HepG2 (cell line): Measurements from ENCODE around the gene HMCN2. TPM values are rescaled to one million over a fixed set of nuclear protein-coding genes. Genes with fewer than 3 reads are reported as not detected.
A peak's percentile ranks its signal among the peaks of the same experiment; 100 is the strongest.

Source experiments
- ATAC-seq: fragments of 200-7000 bp; cut with Tn5 transposase; 3 replicates; pipeline ENCODE4 v1.9.1; 2020; ENCODE audit warnings: mild to moderate bottlenecking, moderate library complexity
- BruUV-seq: library from RNA; stranded (reverse); fragments of 400-500 nt; replicated peaks from 2 replicates; lab custom pipeline; 2021; lab: Mats Ljungman, UMichigan
- CTCF ChIA-PET: fragments of 300-600 bp; formaldehyde crosslinking; extraction: SDS; loops from one replicate; lab custom pipeline; 2021; ENCODE audit warnings: low total read pairs, inconsistent platforms, low intra/inter-chr PET ratio; lab: Yijun Ruan, JAX
- POLR2A ChIA-PET: fragments of 350-600 bp; sonication (Branson Sonifier 250); formaldehyde crosslinking; loops from one replicate; lab custom pipeline; 2020; ENCODE audit warnings: antibody characterized with exemption, inconsistent platforms; lab: Yijun Ruan, JAX
- DNase-seq: peaks from one replicate; pipeline ENCODE4 v3.0.0-alpha.2; 2015; ENCODE audit warnings: low spot score
- FAIRE-seq: peaks from 3 replicates; lab custom pipeline; 2011; peaks lifted over from hg19 to GRCh38; lab: Jason Lieb, UNC
- H2AFZ ChIP-seq: one replicate; pipeline ENCODE4 v1.6.1; 2011; ENCODE audit warnings: low read length, inconsistent platforms
- H3K27ac ChIP-seq: fragments of 300-600 bp; 3 replicates; pipeline ENCODE4 v1.8.0; 2011; ENCODE audit warnings: mixed run types, mild to moderate bottlenecking, mixed read lengths, low read length, inconsistent platforms; ENCODE audit not compliant: insufficient read depth; ENCODE audit errors: extremely low read length
- H3K27me3 ChIP-seq, 2 experiments: fragments of 200-600 bp in 1 of 2; 2 replicates in 1 of 2; 3 replicates in 1 of 2; pipeline versions ENCODE4 v1.6.0 to v1.8.0; 2011; ENCODE audit warnings: low read length in 2 of 2, mild to moderate bottlenecking in 2 of 2, moderate library complexity in 2 of 2, inconsistent platforms in 1 of 2; ENCODE audit not compliant: insufficient read depth in 2 of 2, control insufficient read depth in 1 of 2
- H3K36me3 ChIP-seq, 2 experiments: fragments of 200-600 bp in 1 of 2; replicated peaks in 1 of 2; 2 replicates in 1 of 2; 3 replicates in 1 of 2; pipeline versions ENCODE4 v1.5.1 to v1.8.0; 2011; ENCODE audit warnings: low read length in 2 of 2, inconsistent platforms in 1 of 2; ENCODE audit not compliant: insufficient read depth in 2 of 2, control insufficient read depth in 1 of 2
- H3K4me1 ChIP-seq: 2 replicates; pipeline ENCODE4 v1.5.1; 2012; ENCODE audit warnings: low read length, inconsistent platforms; ENCODE audit not compliant: insufficient read depth
- H3K4me2 ChIP-seq: 2 replicates; pipeline ENCODE4 v1.6.0; 2011; ENCODE audit warnings: low read depth, low read length, inconsistent platforms
- H3K4me3 ChIP-seq, 3 experiments: fragments of 200-600 bp in 1 of 3; sonication (generic), shearing (Covaris generic) in 1 of 3; replicated peaks in 1 of 3; 2 replicates each; pipeline ENCODE4 v1.5.1; 2011 to 2016; ENCODE audit warnings: low read length in 3 of 3, inconsistent platforms in 2 of 3, low read depth in 2 of 3, mild to moderate bottlenecking in 2 of 3, control low read depth in 1 of 3, mixed read lengths in 1 of 3; ENCODE audit not compliant: insufficient read depth in 1 of 3
- H3K79me2 ChIP-seq: one replicate; pipeline ENCODE4 v1.6.1; 2011; ENCODE audit warnings: low read length, inconsistent platforms; ENCODE audit not compliant: insufficient read depth
- H3K9ac ChIP-seq: 2 replicates; pipeline ENCODE4 v1.6.0; 2011; ENCODE audit warnings: mild to moderate bottlenecking, low read depth, low read length, inconsistent platforms; ENCODE audit not compliant: insufficient read depth
- H3K9me3 ChIP-seq: 2 replicates; pipeline ENCODE4 v1.5.1; 2012; ENCODE audit warnings: mild to moderate bottlenecking, low read length
- H4K20me1 ChIP-seq: 2 replicates; pipeline ENCODE4 v1.6.0; 2011; ENCODE audit warnings: inconsistent platforms, mild to moderate bottlenecking, low read length, moderate library complexity; ENCODE audit not compliant: insufficient read depth
- DPF2 ChIP-seq: sonication (generic); formaldehyde crosslinking; IDR thresholded peaks from 2 replicates; pipeline ENCODE4 v1.4.0; 2020; ENCODE audit warnings: mild to moderate bottlenecking, low read depth, missing genetic modification reagents, borderline replicate concordance
- HOXA5 ChIP-seq: sonication (generic); formaldehyde crosslinking; IDR thresholded peaks from 2 replicates; pipeline ENCODE4 v1.4.0; 2020; ENCODE audit warnings: missing genetic modification reagents
- PBX2 ChIP-seq: IDR thresholded peaks from 2 replicates; pipeline ENCODE4 v1.6.1; 2016; ENCODE audit warnings: control low read depth
- SIX1 ChIP-seq: sonication (generic); formaldehyde crosslinking; IDR thresholded peaks from 2 replicates; pipeline ENCODE4 v1.4.0; 2020; ENCODE audit warnings: missing genetic modification reagents, borderline replicate concordance
- TEAD3 ChIP-seq: optimal IDR thresholded peaks from 2 replicates; pipeline ENCODE3; 2016; ENCODE audit warnings: borderline replicate concordance
- ZBTB25 ChIP-seq: IDR thresholded peaks from 2 replicates; pipeline ENCODE4 v1.6.1; 2018; ENCODE audit warnings: missing genetic modification reagents
- ZBTB38 ChIP-seq: sonication (generic); formaldehyde crosslinking; IDR thresholded peaks from 2 replicates; pipeline ENCODE4 v1.5.1; 2020; ENCODE audit warnings: mild to moderate bottlenecking, missing genetic modification reagents
- ZNF407 ChIP-seq: sonication (generic); formaldehyde crosslinking; IDR thresholded peaks from one replicate; pipeline ENCODE4 v1.5.1; 2020; ENCODE audit warnings: mild to moderate bottlenecking, missing genetic modification reagents; ENCODE audit errors: not compliant biosample characterization
- ZNF704 ChIP-seq: sonication (generic); formaldehyde crosslinking; IDR thresholded peaks from 2 replicates; pipeline ENCODE4 v1.8.1; 2023; ENCODE audit warnings: mild to moderate bottlenecking, inconsistent platforms, moderate library complexity, missing genetic modification reagents, borderline replicate concordance
- ZNF770 ChIP-seq: sonication (generic); formaldehyde crosslinking; IDR thresholded peaks from 2 replicates; pipeline ENCODE4 v1.5.0; 2020; ENCODE audit warnings: mild to moderate bottlenecking, missing genetic modification reagents
- ZNF792 ChIP-seq: IDR thresholded peaks from 2 replicates; pipeline ENCODE4 v1.6.1; 2016
- WGBS: methylation state at CpG from one replicate; pipeline ENCODE4 v1.1.6; 2017; ENCODE audit warnings: low lambda C conversion rate; 5-methylcytosine and 5-hydroxymethylcytosine counted together
- in situ Hi-C: cut with HindIII; loops from 2 replicates; pipeline ENCODE4 v1.10.0; 2017; ENCODE audit warnings: low pct_unique_long_range_greater_than_20kb; ENCODE audit not compliant: extremely low pct_ligation_motif_present
- intact Hi-C: fragments of 100-400 bp; cut with micrococcal nuclease; formaldehyde crosslinking; loops from one replicate; pipeline ENCODE4 v1.10.0; 2022; ENCODE audit not compliant: unreplicated experiment
- polyA plus RNA-seq, 8 experiments: library from polyadenylated mRNA; depleted of rRNA in 3 of 8; stranded (reverse) in 7 of 8; unstranded in 1 of 8; fragments of >200 nt; fragmentation: Illumina TruSeq in 4 of 8; extraction: Trizol in 4 of 8; gene quantifications; 2 replicates each; pipeline versions ENCODE4 v1.2.1 to v1.2.3, GENCODE V29; 2011 to 2016; ENCODE audit warnings: low read depth in 4 of 8, missing spikeins in 1 of 8, mixed read lengths in 1 of 8; ENCODE audit not compliant: insufficient read depth in 1 of 8
- total RNA-seq, 5 experiments: library from RNA; depleted of rRNA; stranded (reverse); fragments of >200 nt; fragmentation: Illumina TruSeq; extraction: Trizol; gene quantifications; 2 replicates each; pipeline ENCODE4 v1.2.3, GENCODE V29; 2016; ENCODE audit warnings: low read depth in 1 of 5

HMCN2 gene
- total and polyA plus RNA-seq, 2 of the 13 experiments (the other 11 are each of a cell fraction or from before 2014, with no cell fraction given): 0.09 TPM; not detected in 1

GRCh38 chr9:130480673-130481072, 215.1 kb downstream of the HMCN2 start:
- intact Hi-C loops: no loop called here
- no peak for TF ChIP-seq ZNF792 (CRISPR knock-in tag)
- TF ChIP-seq ZNF770: no peak
- no peak for TF ChIP-seq DPF2 (CRISPR knock-in tag)
- no peak for TF ChIP-seq PBX2
- TF ChIP-seq ZNF704 (CRISPR knock-in tag): no peak
- no peak for TF ChIP-seq HOXA5
- TF ChIP-seq ZBTB25: no peak
- no peak for TF ChIP-seq ZNF407 (CRISPR knock-in tag)
- peak; percentile 84 for TF ChIP-seq ZBTB38
- TF ChIP-seq SIX1 (CRISPR knock-in tag): no peak
- peak; percentile 19 for TF ChIP-seq TEAD3 (CRISPR knock-in tag)

More at GRCh38 chr9:130480673-130481072, 215.1 kb downstream of the HMCN2 start:
- Histone ChIP-seq H3K79me2 (no peaks in the 10 kb centered on the region), H3K9me3 (no peaks in the 10 kb centered on the region), H3K4me1 (no peaks in the 10 kb centered on the region), H3K36me3 (0 out of 5 replicates have a peak, but pooled peaks cover 0 to 1% of the 10 kb centered on the region in 2 experiments), H3K4me3 (no peak overlapping the region), H3K4me2 (no peak overlapping the region), H3K9ac (no peak overlapping the region), H4K20me1 (no peaks in the 10 kb centered on the region), H3K27me3 (no peaks in the 10 kb centered on the region), H3K27ac (no peak overlapping the region), H2AFZ (no peak overlapping the region)
- ChIA-PET POLR2A (no interaction called here), CTCF (interaction anchor here (1.3 kb wide), 1 partner anchor 201 kb away, joined by 4 read pairs; no protein-coding TSS in a partner anchor)
- DNase-seq (no peak), FAIRE-seq (no peak), ATAC-seq (peak; percentile 67)
- in situ Hi-C loops: no loop called here
- BruUV-seq: no TSS peak
- 100% methylated on average over 1 of the region's 16 CpGs for WGBS
